ENCODE measurements around the gene C2orf42. TPM values are rescaled to one million over a fixed set of nuclear protein-coding genes. Genes with fewer than 3 reads are reported as not detected.
"Not testable (repeated sequence)": the region's sequence is repeated elsewhere in the genome, so short reads cannot be mapped to it uniquely, and the experiment has no call there.

The C2orf42 gene
- total RNA-seq, 1 experiment from 2014 or later = 28.5 TPM

DNA sequence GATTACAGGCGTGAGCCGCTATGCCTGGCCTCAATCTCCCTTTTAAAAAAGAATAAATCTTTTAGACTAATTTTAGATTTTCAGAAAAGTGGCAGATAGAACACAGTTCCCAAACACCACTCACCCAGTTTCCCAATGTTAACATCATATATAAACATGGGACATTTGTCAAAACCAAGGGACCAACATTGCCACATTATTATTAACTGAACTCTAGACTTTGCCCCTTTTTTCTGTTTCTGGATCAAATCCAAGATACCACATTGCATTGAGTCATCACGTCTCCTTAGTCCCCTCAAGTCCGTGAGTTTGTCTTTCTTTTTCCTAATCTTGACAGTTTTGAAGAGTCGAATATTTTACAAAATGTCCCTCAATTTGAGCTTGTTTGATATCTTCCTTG, 2.4 kb downstream of the C2orf42 start:
- CTCF ChIA-PET = interaction anchor here (0.7 kb wide), 2 partner anchors 149 to 1171 kb away, joined by 3 to 4 read pairs; no protein-coding TSS in a partner anchor
- POLR2A ChIA-PET = interaction anchor here (0.6 to 3.8 kb wide), 5 partner anchors 13 to 274 kb away, joined by 3 to 51 read pairs (median 7); partner anchors contain the start of genes MXD1 and SNRPG
- Mint-ChIP-seq H3K27me3 (ENCODE audit: insufficient read depth, unreplicated experiment) (no peaks in the 10 kb centered on the region), H3K9me3 (ENCODE audit: unreplicated experiment) (no peaks in the 10 kb centered on the region), H3K4me3 (ENCODE audit: unreplicated experiment) (no peak overlapping the region), H3K36me3 (ENCODE audit: insufficient read depth, unreplicated experiment) (peaks cover 18% of the 10 kb centered on the region), H3K27ac (ENCODE audit: low read depth, unreplicated experiment) (no peak overlapping the region), H3K4me1 (ENCODE audit: insufficient read depth, unreplicated experiment) (peaks cover 5% of the 10 kb centered on the region)
- TF ChIP-seq, protein P1, sequence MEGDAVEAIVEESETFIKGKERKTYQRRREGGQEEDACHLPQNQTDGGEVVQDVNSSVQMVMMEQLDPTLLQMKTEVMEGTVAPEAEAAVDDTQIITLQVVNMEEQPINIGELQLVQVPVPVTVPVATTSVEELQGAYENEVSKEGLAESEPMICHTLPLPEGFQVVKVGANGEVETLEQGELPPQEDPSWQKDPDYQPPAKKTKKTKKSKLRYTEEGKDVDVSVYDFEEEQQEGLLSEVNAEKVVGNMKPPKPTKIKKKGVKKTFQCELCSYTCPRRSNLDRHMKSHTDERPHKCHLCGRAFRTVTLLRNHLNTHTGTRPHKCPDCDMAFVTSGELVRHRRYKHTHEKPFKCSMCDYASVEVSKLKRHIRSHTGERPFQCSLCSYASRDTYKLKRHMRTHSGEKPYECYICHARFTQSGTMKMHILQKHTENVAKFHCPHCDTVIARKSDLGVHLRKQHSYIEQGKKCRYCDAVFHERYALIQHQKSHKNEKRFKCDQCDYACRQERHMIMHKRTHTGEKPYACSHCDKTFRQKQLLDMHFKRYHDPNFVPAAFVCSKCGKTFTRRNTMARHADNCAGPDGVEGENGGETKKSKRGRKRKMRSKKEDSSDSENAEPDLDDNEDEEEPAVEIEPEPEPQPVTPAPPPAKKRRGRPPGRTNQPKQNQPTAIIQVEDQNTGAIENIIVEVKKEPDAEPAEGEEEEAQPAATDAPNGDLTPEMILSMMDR (IDR thresholded peaks at IDR 0.05; ENCODE audit: unreplicated experiment) = no peak
- BruUV-seq (replicated peaks) = no TSS peak
- DNase-seq (ENCODE audit: unreplicated experiment) = no peak
- intact Hi-C loops (cut with micrococcal nuclease) = no loop called here

DNA sequence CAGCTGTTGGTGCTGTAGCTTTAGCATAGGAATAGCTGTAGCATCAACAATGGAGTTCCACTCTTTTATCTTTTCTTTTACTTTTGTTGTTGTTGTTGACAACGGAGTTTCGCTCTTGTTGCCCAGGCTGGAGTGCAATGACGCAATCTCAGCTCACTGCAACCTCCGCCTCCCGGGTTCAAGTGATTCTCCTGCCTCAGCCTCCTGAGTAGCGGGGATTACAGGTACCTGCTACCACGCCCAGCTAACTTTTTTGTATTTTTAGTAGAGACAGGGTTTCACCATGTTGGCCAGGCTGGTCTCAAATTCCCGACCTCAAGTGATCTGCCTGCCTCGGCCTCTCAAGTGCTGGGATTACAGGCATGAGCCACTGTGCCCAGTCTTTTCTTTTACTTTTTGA, 3.6 kb downstream of the C2orf42 start:
- CTCF ChIA-PET; H3K9me3 Mint-ChIP-seq (ENCODE audit: unreplicated experiment); DNase-seq (ENCODE audit: unreplicated experiment); H3K27me3 Mint-ChIP-seq (ENCODE audit: insufficient read depth, unreplicated experiment); H3K4me1 Mint-ChIP-seq (ENCODE audit: insufficient read depth, unreplicated experiment); H3K27ac Mint-ChIP-seq (ENCODE audit: low read depth, unreplicated experiment); BruUV-seq (replicated peaks); H3K4me3 Mint-ChIP-seq (ENCODE audit: unreplicated experiment); intact Hi-C loops (cut with micrococcal nuclease): not testable (repeated sequence)
- peaks cover 26% of the 10 kb centered on the region for H3K36me3 Mint-ChIP-seq (ENCODE audit: insufficient read depth, unreplicated experiment)
- POLR2A ChIA-PET = interaction anchor here (0.6 to 0.7 kb wide), 3 partner anchors 112 to 177 kb away, joined by 3 read pairs; no protein-coding TSS in a partner anchor

DNA sequence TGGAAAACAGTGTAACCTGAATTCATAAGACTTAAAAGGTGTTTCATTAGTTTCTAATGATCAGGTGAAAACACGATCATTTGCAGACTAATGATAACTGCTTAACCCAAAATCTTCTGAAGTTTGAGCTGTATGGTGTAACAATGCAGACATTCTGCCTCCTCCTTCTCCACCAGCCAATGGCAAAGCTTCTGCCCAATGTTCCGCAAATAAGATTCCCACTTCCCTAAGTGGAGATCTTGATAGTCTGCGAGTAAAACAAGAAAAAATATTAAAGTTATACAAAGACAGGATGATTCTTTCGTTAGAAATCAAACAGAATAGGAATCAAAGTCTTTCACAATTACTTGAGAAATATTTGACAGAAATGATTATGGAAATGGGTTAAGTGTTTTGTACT, 8.1 kb downstream of the C2orf42 start:
- Mint-ChIP-seq H3K27me3 (ENCODE audit: insufficient read depth, unreplicated experiment) (no peaks in the 10 kb centered on the region), H3K9me3 (ENCODE audit: unreplicated experiment) (no peaks in the 10 kb centered on the region), H3K4me1 (ENCODE audit: insufficient read depth, unreplicated experiment) (no peaks in the 10 kb centered on the region), H3K4me3 (ENCODE audit: unreplicated experiment) (no peak overlapping the region), H3K27ac (ENCODE audit: low read depth, unreplicated experiment) (no peak overlapping the region), H3K36me3 (ENCODE audit: insufficient read depth, unreplicated experiment) (peaks cover 48% of the 10 kb centered on the region)
- POLR2A ChIA-PET = interaction anchor here (0.6 kb wide), 1 partner anchor 96 kb away, joined by 4 read pairs; no protein-coding TSS in a partner anchor
- no peak for DNase-seq (ENCODE audit: unreplicated experiment)
- TF ChIP-seq, protein P1 (IDR thresholded peaks at IDR 0.05; ENCODE audit: unreplicated experiment) = no peak
- no TSS peak for BruUV-seq (replicated peaks)
- intact Hi-C loops (cut with micrococcal nuclease) = no loop called here
- CTCF ChIA-PET = interaction anchor here (0.6 to 1.1 kb wide), 2 partner anchors 8 to 133 kb away, joined by 4 to 5 read pairs; partner anchors contain the start of gene C2orf42

DNA sequence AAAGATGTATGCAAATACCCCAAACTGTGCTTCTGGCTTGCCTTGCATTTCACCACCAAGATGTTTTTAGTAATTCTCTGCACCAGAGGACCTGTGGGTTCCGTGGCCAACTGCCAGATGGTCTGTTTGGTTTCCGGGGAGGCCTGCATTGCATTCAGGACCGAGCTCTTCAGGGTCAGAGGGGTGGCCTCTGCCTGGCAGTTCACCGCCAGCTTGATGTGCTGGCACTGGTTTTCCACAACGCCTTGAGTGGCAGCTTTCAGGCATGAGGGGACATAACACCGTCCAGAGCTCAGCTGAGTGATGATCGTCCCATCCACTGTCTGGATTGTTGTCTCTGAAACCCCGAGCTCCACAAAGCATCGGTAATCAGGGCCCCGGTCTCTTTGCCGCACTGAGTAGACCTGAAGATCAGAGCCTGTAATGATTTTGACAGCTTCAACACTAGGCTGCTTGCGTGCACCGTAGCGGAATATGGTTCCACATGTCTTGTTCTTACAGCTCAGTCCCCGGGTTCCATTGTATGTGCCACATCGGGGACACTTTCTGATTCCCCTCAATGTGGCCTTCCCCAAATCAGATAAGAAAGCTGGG, 9.4 kb downstream of the C2orf42 start:
- ChIA-PET POLR2A (interaction anchor here (0.7 to 1.0 kb wide), 3 partner anchors 15 to 266 kb away, joined by 3 to 4 read pairs (median 3); partner anchors contain the start of genes MXD1 and TIA1), CTCF (interaction anchor here (0.6 to 1.1 kb wide), 2 partner anchors 10 to 849 kb away, joined by 3 to 4 read pairs; partner anchors contain the start of gene C2orf42)
- H3K36me3 Mint-ChIP-seq (ENCODE audit: insufficient read depth, unreplicated experiment) = peaks cover 55% of the 10 kb centered on the region
- BruUV-seq (replicated peaks) = no TSS peak
- intact Hi-C loops (cut with micrococcal nuclease) = no loop called here
- no peak overlapping the region for H3K4me3 Mint-ChIP-seq (ENCODE audit: unreplicated experiment)
- no peak overlapping the region for H3K27ac Mint-ChIP-seq (ENCODE audit: low read depth, unreplicated experiment)
- H3K9me3 Mint-ChIP-seq (ENCODE audit: unreplicated experiment) = no peaks in the 10 kb centered on the region
- no peak for DNase-seq (ENCODE audit: unreplicated experiment)
- H3K27me3 Mint-ChIP-seq (ENCODE audit: insufficient read depth, unreplicated experiment) = no peaks in the 10 kb centered on the region
- TF ChIP-seq, protein P1 (IDR thresholded peaks at IDR 0.05; ENCODE audit: unreplicated experiment) = no peak
- H3K4me1 Mint-ChIP-seq (ENCODE audit: insufficient read depth, unreplicated experiment) = no peaks in the 10 kb centered on the region
